Cardiac muscle cell (in vitro differentiated cells and primary cell): ENCODE data around the gene ERMN. TPM values are rescaled to one million over a fixed set of nuclear protein-coding genes. Genes with fewer than 3 reads are reported as not detected.

ENCODE experiments used
- DNase-seq, 2 donors: peaks; one replicate each; pipeline versions ENCODE4 v3.0.0 to v3.0.0-alpha.2; 2010 to 2017; ENCODE audit warnings: low read depth in 1 of 2, low spot score in 1 of 2
- H3K27ac ChIP-seq: fragments of 200-600 bp; sonication (generic); 2 replicates; pipeline ENCODE4 v1.5.1; 2016
- H3K27me3 ChIP-seq: fragments of 200-600 bp; sonication (generic); 2 replicates; pipeline ENCODE4 v1.6.0; 2016; ENCODE audit warnings: control low read depth
- H3K36me3 ChIP-seq: fragments of 200-600 bp; sonication (generic); 2 replicates; pipeline ENCODE4 v1.5.1; 2016; ENCODE audit warnings: control low read depth
- H3K4me1 ChIP-seq: fragments of 200-600 bp; sonication (generic); 2 replicates; pipeline ENCODE4 v1.8.1; 2017; ENCODE audit warnings: low read depth, mild to moderate bottlenecking, mixed run types
- H3K4me3 ChIP-seq: fragments of 200-600 bp; sonication (generic); 2 replicates; pipeline ENCODE4 v1.5.1; 2016; ENCODE audit warnings: mild to moderate bottlenecking
- H3K9me3 ChIP-seq: fragments of 200-600 bp; sonication (generic); 2 replicates; pipeline ENCODE4 v1.5.1; 2017; ENCODE audit warnings: low read depth, mild to moderate bottlenecking, control low read depth
- CTCF ChIP-seq: IDR thresholded peaks from 2 replicates; pipeline ENCODE4 v1.5.1; 2012; ENCODE audit warnings: low read depth, mild to moderate bottlenecking, low read length
- polyA plus RNA-seq: library from polyadenylated mRNA; unstranded; fragments of >200 nt; fragmentation: Nextera tagmentation; extraction: Ambion mirVana; gene quantifications from 2 replicates; pipeline ENCODE4 v1.2.1, GENCODE V29; 2016
- total RNA-seq: library from RNA; depleted of rRNA; stranded (reverse); fragments of >200 nt; gene quantifications from 2 replicates; pipeline ENCODE4 v1.2.3, GENCODE V29; 2016

The ERMN gene
- total and polyA plus RNA-seq, 2 experiments from 2014 or later: 0.80 TPM; not detected in 1

DNA sequence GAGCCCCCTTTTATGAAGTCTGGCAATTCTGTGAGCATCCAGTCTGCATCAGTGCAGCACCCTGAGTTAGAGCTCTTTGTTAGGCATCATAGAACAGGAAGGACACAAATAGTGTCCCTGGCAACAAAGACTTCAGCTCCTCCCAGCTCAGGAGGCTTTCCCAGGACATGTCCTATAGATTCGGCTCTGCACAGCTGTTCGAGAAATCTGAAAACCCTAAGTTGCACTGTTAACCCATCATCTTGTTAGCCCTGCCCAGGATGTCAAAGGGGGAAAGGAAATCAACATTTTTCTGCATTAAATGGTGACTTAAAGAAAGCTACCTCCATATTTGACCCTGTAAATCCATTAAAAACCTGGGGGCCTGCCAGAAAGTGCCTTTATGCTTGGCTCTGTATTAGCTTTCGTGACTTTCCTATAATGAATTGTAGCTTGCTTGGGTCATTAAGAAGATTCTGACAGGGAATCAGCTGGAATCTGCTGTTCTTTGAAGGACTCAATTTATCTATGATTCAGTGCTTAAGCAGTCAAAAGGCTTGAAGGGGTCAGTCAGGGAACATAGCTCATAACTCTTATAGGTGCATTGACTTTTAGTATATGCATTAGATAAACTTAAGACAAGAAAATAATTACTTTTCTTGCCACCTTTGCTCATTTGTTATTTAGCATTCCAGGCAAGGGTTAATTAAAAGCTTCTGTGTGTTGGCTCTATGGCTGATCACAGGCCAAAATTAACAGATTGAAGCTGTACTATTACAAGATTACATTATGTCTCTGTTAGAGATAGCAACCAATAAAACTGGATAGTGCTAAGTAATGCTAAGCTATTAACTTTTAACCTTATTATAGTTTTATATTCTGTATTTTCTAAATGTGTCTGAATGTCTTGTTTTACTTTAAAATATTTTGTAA, 20.6 kb downstream of the ERMN start:
- Histone ChIP-seq H3K36me3 (no peaks in the 10 kb centered on the region), H3K27ac (no peak overlapping the region), H3K4me3 (no peak overlapping the region), H3K9me3 (no peaks in the 10 kb centered on the region), H3K27me3 (no peaks in the 10 kb centered on the region), H3K4me1 (peaks cover 9% of the 10 kb centered on the region)
- no peak for TF ChIP-seq CTCF
- peak in 1 of 2 donors; percentile 30 for DNase-seq

GRCh38 chr2:157303612-157304011, 22.0 kb downstream of the ERMN start:
- H3K27ac ChIP-seq: no peak overlapping the region
- DNase-seq: no peak
- no peaks in the 10 kb centered on the region for H3K36me3 ChIP-seq
- no peak for TF ChIP-seq CTCF
- peaks cover 9% of the 10 kb centered on the region for H3K4me1 ChIP-seq
- no peak overlapping the region for H3K4me3 ChIP-seq
- H3K27me3 ChIP-seq: no peaks in the 10 kb centered on the region
- no peaks in the 10 kb centered on the region for H3K9me3 ChIP-seq

- peak; percentile 64 to 80 for DNase-seq
- H3K27ac ChIP-seq: no peak overlapping the region
- H3K4me1 ChIP-seq: peaks cover 9% of the 10 kb centered on the region
- H3K36me3 ChIP-seq: no peaks in the 10 kb centered on the region
- H3K4me3 ChIP-seq: no peak overlapping the region
- H3K9me3 ChIP-seq: no peaks in the 10 kb centered on the region
- H3K27me3 ChIP-seq: no peaks in the 10 kb centered on the region
- TF ChIP-seq CTCF: peak; percentile 71
Measured at GRCh38 chr2:157302492-157303099, 23.0 kb downstream of the ERMN start.

DNA sequence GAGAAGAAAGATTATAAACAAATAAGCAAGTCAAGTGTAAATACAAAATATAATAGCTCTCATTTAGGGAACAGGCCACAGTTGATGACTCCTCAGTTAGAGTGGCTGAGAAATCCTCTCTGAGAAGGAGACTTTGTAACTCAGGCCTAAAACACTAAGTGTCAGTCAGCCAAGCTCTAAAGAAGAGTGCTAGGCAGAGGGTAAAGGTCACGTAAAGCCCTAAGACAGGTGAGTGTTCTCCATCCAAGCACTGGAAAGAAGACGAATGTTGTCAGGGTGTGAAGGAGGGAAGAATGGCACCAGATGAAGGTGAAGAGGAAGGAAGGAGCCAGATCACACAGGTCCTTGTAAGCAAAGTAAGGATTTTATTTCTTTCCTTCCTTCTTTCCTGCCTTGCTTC, 24.3 kb downstream of the ERMN start:
- Histone ChIP-seq H3K36me3 (no peaks in the 10 kb centered on the region), H3K4me1 (peaks cover 6% of the 10 kb centered on the region), H3K4me3 (no peak overlapping the region), H3K27ac (no peak overlapping the region), H3K9me3 (no peaks in the 10 kb centered on the region), H3K27me3 (no peaks in the 10 kb centered on the region)
- no peak for DNase-seq
- no peak for TF ChIP-seq CTCF

DNA sequence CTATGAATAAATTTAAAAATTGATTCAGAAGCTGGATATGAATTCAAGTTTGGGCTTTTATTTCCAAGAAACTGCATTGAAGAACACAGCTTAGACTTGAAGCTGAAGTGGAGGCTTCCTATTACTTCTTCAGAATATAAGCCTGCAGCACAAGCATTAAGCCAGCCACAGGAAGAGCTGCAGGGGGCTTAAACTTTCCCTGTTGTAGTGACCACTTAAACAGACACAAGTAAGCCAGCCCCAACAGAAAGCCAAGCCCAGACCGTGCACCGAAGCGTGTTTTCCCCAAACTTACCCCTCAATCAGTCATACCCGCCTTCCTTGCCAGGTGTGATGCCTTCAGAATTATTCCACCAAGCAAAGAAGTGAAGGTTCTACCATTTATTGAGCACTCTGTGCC, 28.7 kb downstream of the ERMN start:
- no peak overlapping the region for H3K27ac ChIP-seq
- peaks cover 5% of the 10 kb centered on the region for H3K4me1 ChIP-seq
- no peaks in the 10 kb centered on the region for H3K27me3 ChIP-seq
- no peak for DNase-seq
- no peaks in the 10 kb centered on the region for H3K9me3 ChIP-seq
- no peak overlapping the region for H3K4me3 ChIP-seq
- no peaks in the 10 kb centered on the region for H3K36me3 ChIP-seq
- TF ChIP-seq CTCF: no peak
